BE2C (cell line): ENCODE measurements around the gene DAPK1.
"Not testable (repeated sequence)": the region's sequence is repeated elsewhere in the genome, so short reads cannot be mapped to it uniquely, and the experiment has no call there.

Experiments used
- DNase-seq: peaks from one replicate; pipeline ENCODE4 v3.0.0-alpha.2; 2020
- H3K27me3 ChIP-seq: fragments of 250-450 bp; sonication (Bioruptor Pico); 2 replicates; pipeline ENCODE4 v1.5.1; 2020; ENCODE audit warnings: mild to moderate bottlenecking
- H3K36me3 ChIP-seq: fragments of 250-450 bp; sonication (Bioruptor Pico); 2 replicates; pipeline ENCODE4 v1.5.1; 2020; ENCODE audit warnings: mild to moderate bottlenecking
- H3K4me1 ChIP-seq: fragments of 250-450 bp; sonication (Bioruptor Pico); 2 replicates; pipeline ENCODE4 v1.5.1; 2020
- H3K4me3 ChIP-seq: 2 replicates; pipeline ENCODE4 v1.5.1; 2011; ENCODE audit warnings: low read depth, low read length
- H3K9me3 ChIP-seq: fragments of 250-450 bp; sonication (Bioruptor Pico); 2 replicates; pipeline ENCODE4 v1.5.1; 2020
- CTCF ChIP-seq: IDR thresholded peaks from 2 replicates; pipeline ENCODE4 v1.5.1; 2012; ENCODE audit warnings: mild to moderate bottlenecking, low read depth, low read length

Gene DAPK1

GRCh38 chr9:87548159-87548558, 50.5 kb downstream of the DAPK1 start:
- DNase-seq, result no peak
- H3K4me3 ChIP-seq, result no peak overlapping the region
- peaks cover 7% of the 10 kb centered on the region for H3K4me1 ChIP-seq
- no peak for TF ChIP-seq CTCF
- H3K36me3 ChIP-seq, result no peaks in the 10 kb centered on the region
- H3K9me3 ChIP-seq, result no peaks in the 10 kb centered on the region
- no peaks in the 10 kb centered on the region for H3K27me3 ChIP-seq

DNA sequence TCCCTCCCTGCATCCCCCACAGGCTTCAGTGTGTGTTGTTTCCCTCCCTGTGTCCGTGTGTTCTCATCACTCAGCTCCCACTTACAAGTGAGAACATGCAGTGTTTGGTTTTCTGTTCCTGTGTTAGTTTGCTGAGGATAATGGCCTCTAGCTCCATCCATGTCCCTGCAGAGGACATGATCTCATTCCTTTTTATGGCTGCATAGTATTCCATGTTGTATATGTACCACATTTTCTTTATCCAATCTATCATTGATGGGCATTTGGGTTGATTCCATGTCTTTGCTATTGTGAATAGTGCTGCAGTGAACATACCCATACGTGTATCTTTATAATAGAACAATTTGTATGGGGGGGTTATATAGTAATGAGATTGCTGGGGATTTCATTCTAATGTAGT, 51.4 kb downstream of the DAPK1 start:
- H3K27me3 ChIP-seq, DNase-seq, H3K36me3 ChIP-seq, H3K4me3 ChIP-seq, H3K9me3 ChIP-seq, H3K4me1 ChIP-seq: not testable (repeated sequence)

DNA sequence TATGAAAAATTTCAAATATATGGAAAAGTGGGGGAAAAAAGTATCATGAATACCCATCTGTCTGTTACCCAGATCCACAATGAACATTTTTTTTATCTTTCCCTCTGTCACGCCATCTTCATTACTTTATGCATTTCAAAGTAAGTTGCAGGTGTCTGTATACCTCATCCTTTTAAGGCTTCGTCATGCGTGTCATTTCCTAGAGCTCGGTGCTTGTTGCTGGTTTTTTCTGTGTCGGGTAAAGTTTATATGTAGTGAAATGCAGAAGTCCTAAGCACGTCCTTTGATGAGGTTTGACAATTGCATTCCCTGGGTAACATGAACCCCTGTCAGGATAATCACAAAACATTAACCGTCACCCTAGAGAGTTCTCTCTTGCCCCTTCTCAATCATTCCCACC, 52.1 kb downstream of the DAPK1 start:
- Histone ChIP-seq H3K36me3 (no peaks in the 10 kb centered on the region), H3K4me3 (no peak overlapping the region), H3K27me3 (no peaks in the 10 kb centered on the region), H3K9me3 (no peaks in the 10 kb centered on the region), H3K4me1 (peaks cover 8% of the 10 kb centered on the region; the same call in 1 of the 2 replicates)
- no peak for TF ChIP-seq CTCF
- no peak for DNase-seq

- H3K4me1 ChIP-seq, result peaks cover 9% of the 10 kb centered on the region; the same call in 1 of the 2 replicates
- H3K4me3 ChIP-seq, result no peak overlapping the region
- H3K36me3 ChIP-seq, result no peaks in the 10 kb centered on the region
- no peak for TF ChIP-seq CTCF
- H3K27me3 ChIP-seq, result no peaks in the 10 kb centered on the region
- no peak for DNase-seq
- no peaks in the 10 kb centered on the region for H3K9me3 ChIP-seq
Observed at GRCh38 chr9:87550253-87550954, 52.7 kb downstream of the DAPK1 start.

- H3K9me3 ChIP-seq, result no peaks in the 10 kb centered on the region
- H3K4me1 ChIP-seq, result peaks cover 9% of the 10 kb centered on the region; the same call in 1 of the 2 replicates
- no peaks in the 10 kb centered on the region for H3K27me3 ChIP-seq
- peak; percentile 50 for DNase-seq
- TF ChIP-seq CTCF, result no peak
- H3K4me3 ChIP-seq, result no peak overlapping the region
- H3K36me3 ChIP-seq, result no peaks in the 10 kb centered on the region
Observed at GRCh38 chr9:87551772-87552217, 54.1 kb downstream of the DAPK1 start.

GRCh38 chr9:87554171-87554910, 56.7 kb downstream of the DAPK1 start:
- peak; percentile 27 for DNase-seq
- TF ChIP-seq CTCF, result no peak
- Histone ChIP-seq H3K4me1 (peaks cover 16% of the 10 kb centered on the region; the same call in 1 of the 2 replicates), H3K9me3 (no peaks in the 10 kb centered on the region), H3K27me3 (no peaks in the 10 kb centered on the region), H3K36me3 (no peaks in the 10 kb centered on the region), H3K4me3 (no peak overlapping the region)
